ENCODE data around the gene C14orf93.
A peak's percentile ranks its signal among the peaks of the same experiment; 100 is the strongest.

The C14orf93 gene, protein sequence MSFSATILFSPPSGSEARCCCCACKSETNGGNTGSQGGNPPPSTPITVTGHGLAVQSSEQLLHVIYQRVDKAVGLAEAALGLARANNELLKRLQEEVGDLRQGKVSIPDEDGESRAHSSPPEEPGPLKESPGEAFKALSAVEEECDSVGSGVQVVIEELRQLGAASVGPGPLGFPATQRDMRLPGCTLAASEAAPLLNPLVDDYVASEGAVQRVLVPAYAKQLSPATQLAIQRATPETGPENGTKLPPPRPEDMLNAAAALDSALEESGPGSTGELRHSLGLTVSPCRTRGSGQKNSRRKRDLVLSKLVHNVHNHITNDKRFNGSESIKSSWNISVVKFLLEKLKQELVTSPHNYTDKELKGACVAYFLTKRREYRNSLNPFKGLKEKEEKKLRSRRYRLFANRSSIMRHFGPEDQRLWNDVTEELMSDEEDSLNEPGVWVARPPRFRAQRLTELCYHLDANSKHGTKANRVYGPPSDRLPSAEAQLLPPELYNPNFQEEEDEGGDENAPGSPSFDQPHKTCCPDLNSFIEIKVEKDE

DNA sequence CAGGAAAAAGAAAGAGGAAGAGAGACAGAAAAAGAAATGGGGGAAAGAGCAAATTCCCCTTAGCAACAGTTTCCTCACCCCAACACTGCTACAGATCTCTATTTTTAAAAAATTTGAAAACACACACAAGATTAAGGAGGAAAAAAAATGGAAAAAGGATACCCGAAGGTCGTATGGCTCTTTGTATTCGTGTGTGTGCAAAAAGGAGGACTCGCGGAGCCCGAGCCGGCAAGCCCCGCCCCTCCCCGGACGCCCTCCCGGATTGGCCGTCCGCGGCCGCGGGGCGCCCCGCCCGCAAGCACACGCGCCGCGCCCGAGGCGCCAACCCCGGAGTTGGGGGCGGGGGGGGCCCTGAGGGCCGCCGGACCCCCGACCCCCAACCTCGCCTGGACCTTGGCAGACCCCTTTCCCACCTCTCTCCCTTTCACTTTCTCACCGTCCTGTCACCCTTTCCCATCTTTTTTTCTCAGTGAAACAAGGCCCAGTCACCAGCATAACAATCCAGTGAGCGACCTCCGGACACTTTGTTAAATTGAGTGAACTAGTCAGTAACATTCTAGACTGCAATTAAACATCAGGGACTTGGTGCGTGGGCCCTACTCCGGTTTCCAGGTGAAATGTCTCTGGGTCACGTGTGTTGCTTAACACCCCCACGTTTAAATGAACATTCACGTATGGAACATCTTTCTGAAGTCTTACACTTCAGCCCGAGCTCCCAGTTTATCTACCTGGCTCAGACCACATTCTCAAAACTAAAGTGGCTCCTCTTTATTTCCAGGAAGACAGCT lies at the start of gene C14orf93:
TSS of gene C14orf93 (minus strand) at position 205 of the 788 bp plus-strand sequence. CDS start 11,120 bp downstream, outside the sequence.
- TF ChIP-seq, protein P1, sequence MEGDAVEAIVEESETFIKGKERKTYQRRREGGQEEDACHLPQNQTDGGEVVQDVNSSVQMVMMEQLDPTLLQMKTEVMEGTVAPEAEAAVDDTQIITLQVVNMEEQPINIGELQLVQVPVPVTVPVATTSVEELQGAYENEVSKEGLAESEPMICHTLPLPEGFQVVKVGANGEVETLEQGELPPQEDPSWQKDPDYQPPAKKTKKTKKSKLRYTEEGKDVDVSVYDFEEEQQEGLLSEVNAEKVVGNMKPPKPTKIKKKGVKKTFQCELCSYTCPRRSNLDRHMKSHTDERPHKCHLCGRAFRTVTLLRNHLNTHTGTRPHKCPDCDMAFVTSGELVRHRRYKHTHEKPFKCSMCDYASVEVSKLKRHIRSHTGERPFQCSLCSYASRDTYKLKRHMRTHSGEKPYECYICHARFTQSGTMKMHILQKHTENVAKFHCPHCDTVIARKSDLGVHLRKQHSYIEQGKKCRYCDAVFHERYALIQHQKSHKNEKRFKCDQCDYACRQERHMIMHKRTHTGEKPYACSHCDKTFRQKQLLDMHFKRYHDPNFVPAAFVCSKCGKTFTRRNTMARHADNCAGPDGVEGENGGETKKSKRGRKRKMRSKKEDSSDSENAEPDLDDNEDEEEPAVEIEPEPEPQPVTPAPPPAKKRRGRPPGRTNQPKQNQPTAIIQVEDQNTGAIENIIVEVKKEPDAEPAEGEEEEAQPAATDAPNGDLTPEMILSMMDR (IDR thresholded peaks at IDR 0.05): no peak
- TF ChIP-seq ZFX (IDR thresholded peaks at IDR 0.05; ENCODE audit: borderline replicate concordance): no peak
- peak within 1 kb of the TSS; percentile 98 for H3K27ac ChIP-seq

DNA sequence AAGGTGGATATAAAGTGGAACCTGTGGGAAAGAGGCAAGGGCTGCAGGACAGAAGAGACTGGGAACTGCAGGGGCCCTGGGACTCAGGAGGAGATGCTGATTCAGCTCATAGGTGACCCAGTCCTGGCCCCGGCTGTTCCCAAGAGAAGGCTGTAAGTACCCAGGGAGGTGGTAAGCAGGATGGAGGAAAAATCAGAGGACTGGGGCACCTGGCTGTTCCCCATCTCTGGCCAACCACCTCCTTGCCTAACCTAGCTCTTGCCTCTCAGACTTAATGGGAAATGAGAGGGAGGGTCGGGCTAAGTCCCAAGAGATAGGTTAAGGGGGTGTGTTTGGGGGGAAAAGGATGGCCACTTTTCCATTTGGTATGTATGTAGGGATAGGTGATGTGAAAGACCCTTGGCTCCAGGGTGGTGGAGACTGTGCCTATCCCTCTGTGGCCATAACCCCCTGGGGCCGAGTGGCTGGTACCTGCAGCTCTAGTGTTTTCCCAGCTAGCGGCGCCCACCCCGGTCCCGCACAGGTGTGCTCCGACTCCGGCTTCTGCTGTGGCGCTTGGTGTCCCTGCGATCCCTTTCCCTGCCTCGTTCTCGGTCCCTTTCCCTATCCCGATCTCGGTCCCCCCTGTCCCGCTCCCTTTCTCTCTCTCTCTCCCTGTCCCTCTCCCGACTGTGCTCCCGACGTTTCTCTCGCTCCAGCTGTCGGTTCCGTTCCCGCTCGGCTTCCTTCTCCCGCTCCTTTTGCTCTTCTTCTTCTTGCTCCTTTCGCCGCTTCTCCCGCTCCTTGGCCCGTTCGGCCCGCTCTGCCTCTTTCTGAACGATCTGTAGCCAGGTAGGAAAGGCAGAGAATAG lies 48.9 kb upstream of the C14orf93 start:
- H3K27ac ChIP-seq: peak overlapping the region; percentile 90
- no peak for TF ChIP-seq ZFX (IDR thresholded peaks at IDR 0.05; ENCODE audit: borderline replicate concordance)
- TF ChIP-seq, protein P1 (IDR thresholded peaks at IDR 0.05): no peak

DNA sequence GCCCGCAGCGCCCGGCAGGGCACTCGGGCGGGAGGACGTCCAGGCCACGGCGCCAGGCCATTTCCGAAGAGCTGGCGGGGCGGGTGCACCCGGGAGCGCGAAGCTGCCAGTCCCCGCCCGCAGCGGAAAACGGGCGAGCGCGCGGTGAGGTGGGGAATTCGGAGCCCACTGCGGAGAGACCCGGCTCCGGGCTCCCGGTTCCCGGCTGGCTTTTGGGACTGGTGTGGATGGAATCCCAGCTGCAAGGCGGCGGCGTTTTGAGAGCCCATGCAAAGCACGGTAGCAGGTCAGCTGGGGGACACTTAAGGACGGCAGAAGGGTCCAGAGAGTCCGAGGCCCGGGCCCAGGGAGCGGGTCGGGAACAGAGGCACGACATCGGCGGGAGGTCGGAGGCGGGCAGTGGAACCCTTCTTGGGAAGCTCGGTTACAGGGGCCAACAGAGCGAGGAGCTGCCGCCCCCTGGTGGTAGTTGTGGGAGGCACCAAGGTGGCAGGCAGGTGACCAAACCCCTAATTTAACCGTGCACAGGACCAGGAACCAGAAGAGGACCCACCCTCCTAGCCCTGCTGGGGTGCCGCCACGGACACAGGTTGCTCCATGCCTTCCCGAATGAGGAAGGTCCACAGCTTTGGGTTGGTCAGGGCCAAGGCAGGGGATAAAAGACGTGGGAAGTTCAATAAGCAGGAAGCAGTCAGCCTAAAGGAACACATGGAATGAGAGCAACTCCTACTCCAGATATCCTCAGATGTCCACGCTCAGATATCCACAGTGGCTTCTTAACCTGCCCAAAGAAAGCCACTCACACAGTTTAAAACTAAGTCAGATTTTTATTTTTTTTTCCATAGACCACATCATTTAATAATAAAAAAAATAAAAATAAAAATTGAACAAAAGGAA lies 48.1 kb upstream of the C14orf93 start:
- peak overlapping the region; percentile 90 for H3K27ac ChIP-seq
- TF ChIP-seq, protein P1 (IDR thresholded peaks at IDR 0.05): peak; percentile 95
- TF ChIP-seq ZFX (IDR thresholded peaks at IDR 0.05; ENCODE audit: borderline replicate concordance): no peak

DNA sequence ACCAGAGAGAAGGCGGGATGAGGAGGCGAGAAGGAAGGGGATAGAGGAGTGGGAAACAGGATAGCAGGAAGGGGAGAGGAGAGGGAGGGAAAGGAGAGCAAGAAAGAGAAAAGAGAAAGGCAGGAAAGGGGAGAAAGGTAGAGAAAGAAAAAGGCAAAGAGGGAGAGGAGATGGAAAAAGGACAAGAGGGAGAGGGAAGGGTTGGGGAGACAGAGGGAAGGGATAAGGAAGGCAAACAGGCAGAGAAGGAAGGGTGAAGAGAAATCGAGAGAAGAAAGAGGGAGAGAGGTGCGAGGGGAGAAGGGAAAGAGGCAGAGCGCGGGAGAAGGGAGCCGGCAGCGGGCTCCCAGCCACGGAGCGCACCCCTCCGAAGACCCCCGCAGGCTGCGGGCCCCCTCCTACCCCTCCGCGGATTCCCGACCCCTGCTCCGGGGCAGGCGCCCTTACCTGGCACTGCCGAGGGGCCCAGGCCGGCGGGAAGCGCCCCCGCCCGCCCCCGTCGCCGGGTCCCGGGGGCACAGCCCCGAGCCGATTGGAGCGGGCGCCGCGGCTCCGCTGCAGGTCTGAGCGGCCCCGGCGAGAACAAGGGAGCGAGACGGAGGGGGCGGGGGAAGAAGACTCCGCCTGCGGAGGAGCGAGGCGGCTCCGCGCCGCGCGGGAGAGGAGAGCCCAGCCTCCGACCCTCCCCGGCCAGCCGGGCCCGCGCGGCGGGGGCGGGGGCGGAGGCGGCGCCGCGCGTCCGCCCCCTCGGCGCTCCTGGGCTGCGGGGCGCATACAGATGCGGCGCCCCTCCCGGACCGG lies 47.2 kb upstream of the C14orf93 start, which contains the start of gene CDH24:
TSS of gene CDH24 (minus strand) at position 565 of the 801 bp plus-strand sequence. CDS start 1,787 bp downstream, outside the sequence.
- H3K27ac ChIP-seq: peak within 1 kb of the TSS; percentile 90

DNA sequence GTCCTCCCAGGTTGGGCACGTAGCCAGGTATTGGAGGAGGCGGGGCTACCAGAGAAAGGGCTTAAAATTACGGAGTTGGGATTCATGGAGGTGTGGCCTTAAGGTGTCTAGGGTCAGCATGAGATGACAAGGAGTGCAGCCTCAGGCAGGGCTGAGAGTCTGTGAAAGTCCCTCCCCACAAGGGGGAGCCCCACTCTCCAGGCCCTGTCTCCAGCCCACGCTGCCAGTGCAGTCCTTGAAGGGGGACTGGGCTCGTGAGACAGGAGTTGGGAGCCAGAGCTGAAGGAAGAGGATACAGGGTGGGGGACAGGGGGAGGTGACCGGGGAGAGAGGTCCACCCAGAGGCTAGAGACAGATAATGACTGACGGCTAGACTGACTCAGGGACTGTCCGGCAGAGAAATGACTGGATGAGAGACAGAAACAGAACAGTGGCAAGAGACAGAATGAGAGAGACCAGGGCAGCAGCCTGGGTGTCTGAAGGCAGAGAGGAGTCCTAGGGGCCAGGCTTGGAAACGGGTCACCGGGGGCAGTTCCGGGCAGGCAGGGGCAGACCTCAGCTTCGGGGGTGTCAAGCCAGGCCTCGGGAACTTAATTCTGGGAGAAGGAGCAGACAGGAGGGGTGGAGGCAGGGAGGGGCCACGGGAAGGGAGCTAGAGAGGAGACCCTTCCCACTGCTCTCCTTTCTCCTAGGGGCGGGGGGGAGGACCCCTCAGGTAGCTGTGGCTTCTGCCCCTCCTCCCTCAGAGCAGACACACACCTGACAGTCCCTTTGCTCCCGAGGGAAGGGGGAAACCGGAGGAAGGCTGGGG lies 46.4 kb upstream of the C14orf93 start:
- H3K27ac ChIP-seq: peak overlapping the region; percentile 90
- TF ChIP-seq ZFX (IDR thresholded peaks at IDR 0.05; ENCODE audit: borderline replicate concordance): no peak
- TF ChIP-seq, protein P1 (IDR thresholded peaks at IDR 0.05): peak; percentile 84

More for the DNA sequence above, 47.2 kb upstream of the C14orf93 start, which contains the start of gene CDH24:
- TF ChIP-seq, protein P1 (IDR thresholded peaks at IDR 0.05): no peak
- TF ChIP-seq ZFX (IDR thresholded peaks at IDR 0.05; ENCODE audit: borderline replicate concordance): no peak

Measured in 22Rv1 (cell line).